Mammary epithelial cell (primary cell): ENCODE results near the gene GOLGA3.

Experiments used
- CTCF ChIP-seq, 2 donors: IDR thresholded peaks in 1 of 2; conservative IDR thresholded peaks in 1 of 2; 2 replicates each; pipeline ENCODE4 v1.5.1; 2011 to 2012; ENCODE audit warnings: inconsistent platforms in 2 of 2, low read length in 2 of 2, mild to moderate bottlenecking in 2 of 2, control low read depth in 1 of 2, low read depth in 1 of 2; ENCODE audit not compliant: insufficient read depth in 1 of 2; ENCODE audit errors: extremely low read depth in 1 of 2
- EZH2 ChIP-seq: IDR thresholded peaks from 2 replicates; pipeline ENCODE4 v1.6.1; 2012; ENCODE audit warnings: low read length, inconsistent platforms, borderline replicate concordance

GRCh38 chr12:132736378-132736777, 92.3 kb downstream of the GOLGA3 start:
- TF ChIP-seq CTCF (conservative IDR thresholded peaks at IDR 0.05 in 1 of 2, IDR thresholded peaks at IDR 0.05 in 1 of 2; ENCODE audit: extremely low read depth in 1 of 2, insufficient read depth in 1 of 2, low read depth in 1 of 2, low read length in 2 of 2), result no peak
- no peak for TF ChIP-seq EZH2
